ENCODE measurements around the gene PDE4D.

PDE4D gene

GRCh38 chr5:58939664-58940063 lies 953.9 kb downstream of the PDE4D start:
- DNase-seq (ENCODE audit: insufficient read length, low spot score) (no peak), FAIRE-seq (no peak)
- no peak for TF ChIP-seq SPI1 (IDR thresholded peaks at IDR 0.05; ENCODE audit: low read depth, low read length)
- no peak for TF ChIP-seq PAX5 (IDR thresholded peaks at IDR 0.05; ENCODE audit: insufficient read depth, low read length, severe bottlenecking)
- TF ChIP-seq TAF1 (IDR thresholded peaks at IDR 0.05; ENCODE audit: low read depth, low read length), result no peak
- no peak for TF ChIP-seq POLR2AphosphoS5 (IDR thresholded peaks at IDR 0.05; ENCODE audit: low read depth, low read length)
- no peak for TF ChIP-seq POU2F2 (IDR thresholded peaks at IDR 0.05; ENCODE audit: low read depth, low read length)
- no peak for TF ChIP-seq POLR2A (IDR thresholded peaks at IDR 0.05; ENCODE audit: low read depth, low read length)

GRCh38 chr5:58938563-58939424 lies 954.7 kb downstream of the PDE4D start:
- FAIRE-seq (no peak), DNase-seq (ENCODE audit: insufficient read length, low spot score) (no peak)
- TF ChIP-seq POLR2A (IDR thresholded peaks at IDR 0.05; ENCODE audit: low read depth, low read length) (no peak), SPI1 (IDR thresholded peaks at IDR 0.05; ENCODE audit: low read depth, low read length) (no peak), PAX5 (IDR thresholded peaks at IDR 0.05; ENCODE audit: insufficient read depth, low read length, severe bottlenecking) (no peak), POU2F2 (IDR thresholded peaks at IDR 0.05; ENCODE audit: low read depth, low read length) (no peak), POLR2AphosphoS5 (IDR thresholded peaks at IDR 0.05; ENCODE audit: low read depth, low read length) (no peak), TAF1 (IDR thresholded peaks at IDR 0.05; ENCODE audit: low read depth, low read length) (no peak)

GRCh38 chr5:58937031-58937681 lies 956.4 kb downstream of the PDE4D start:
- FAIRE-seq (no peak), DNase-seq (ENCODE audit: insufficient read length, low spot score) (no peak)
- no peak for TF ChIP-seq POU2F2 (IDR thresholded peaks at IDR 0.05; ENCODE audit: low read depth, low read length)
- no peak for TF ChIP-seq POLR2A (IDR thresholded peaks at IDR 0.05; ENCODE audit: low read depth, low read length)
- TF ChIP-seq SPI1 (IDR thresholded peaks at IDR 0.05; ENCODE audit: low read depth, low read length), result no peak
- TF ChIP-seq PAX5 (IDR thresholded peaks at IDR 0.05; ENCODE audit: insufficient read depth, low read length, severe bottlenecking), result no peak
- no peak for TF ChIP-seq POLR2AphosphoS5 (IDR thresholded peaks at IDR 0.05; ENCODE audit: low read depth, low read length)

GRCh38 chr5:58934629-58935097 lies 958.9 kb downstream of the PDE4D start:
- FAIRE-seq, result no peak
- no peak for TF ChIP-seq POLR2AphosphoS5 (IDR thresholded peaks at IDR 0.05; ENCODE audit: low read depth, low read length)
- TF ChIP-seq SPI1 (IDR thresholded peaks at IDR 0.05; ENCODE audit: low read depth, low read length), result no peak
- TF ChIP-seq TAF1 (IDR thresholded peaks at IDR 0.05; ENCODE audit: low read depth, low read length), result no peak
- no peak for TF ChIP-seq POU2F2 (IDR thresholded peaks at IDR 0.05; ENCODE audit: low read depth, low read length)
- no peak for TF ChIP-seq POLR2A (IDR thresholded peaks at IDR 0.05; ENCODE audit: low read depth, low read length)
- TF ChIP-seq PAX5 (IDR thresholded peaks at IDR 0.05; ENCODE audit: insufficient read depth, low read length, severe bottlenecking), result no peak

GRCh38 chr5:58933891-58934628 lies 959.5 kb downstream of the PDE4D start:
- TF ChIP-seq TAF1 (IDR thresholded peaks at IDR 0.05; ENCODE audit: low read depth, low read length), result no peak
- no peak for TF ChIP-seq SPI1 (IDR thresholded peaks at IDR 0.05; ENCODE audit: low read depth, low read length)
- TF ChIP-seq POLR2AphosphoS5 (IDR thresholded peaks at IDR 0.05; ENCODE audit: low read depth, low read length), result no peak
- TF ChIP-seq PAX5 (IDR thresholded peaks at IDR 0.05; ENCODE audit: insufficient read depth, low read length, severe bottlenecking), result no peak
- no peak for TF ChIP-seq POLR2A (IDR thresholded peaks at IDR 0.05; ENCODE audit: low read depth, low read length)
- no peak for TF ChIP-seq POU2F2 (IDR thresholded peaks at IDR 0.05; ENCODE audit: low read depth, low read length)
- FAIRE-seq (no peak), DNase-seq (ENCODE audit: insufficient read length, low spot score) (no peak)

More at GRCh38 chr5:58934629-58935097, 958.9 kb downstream of the PDE4D start:
- DNase-seq (ENCODE audit: insufficient read length, low spot score), result no peak

GRCh38 chr5:58932057-58932612 lies 961.4 kb downstream of the PDE4D start:
- no peak for TF ChIP-seq POU2F2 (IDR thresholded peaks at IDR 0.05; ENCODE audit: low read depth, low read length)
- no peak for TF ChIP-seq TAF1 (IDR thresholded peaks at IDR 0.05; ENCODE audit: low read depth, low read length)
- TF ChIP-seq POLR2A (IDR thresholded peaks at IDR 0.05; ENCODE audit: low read depth, low read length), result no peak
- TF ChIP-seq POLR2AphosphoS5 (IDR thresholded peaks at IDR 0.05; ENCODE audit: low read depth, low read length), result no peak
- TF ChIP-seq SPI1 (IDR thresholded peaks at IDR 0.05; ENCODE audit: low read depth, low read length), result no peak
- TF ChIP-seq PAX5 (IDR thresholded peaks at IDR 0.05; ENCODE audit: insufficient read depth, low read length, severe bottlenecking), result no peak
- FAIRE-seq (no peak), DNase-seq (ENCODE audit: insufficient read length, low spot score) (no peak)

- DNase-seq (ENCODE audit: insufficient read length, low spot score), result no peak
- FAIRE-seq, result no peak
- TF ChIP-seq POLR2AphosphoS5 (IDR thresholded peaks at IDR 0.05; ENCODE audit: low read depth, low read length), result no peak
Measured at GRCh38 chr5:58930520-58930919, 963.0 kb downstream of the PDE4D start.

- TF ChIP-seq POLR2A (IDR thresholded peaks at IDR 0.05; ENCODE audit: low read depth, low read length) (no peak), POU2F2 (IDR thresholded peaks at IDR 0.05; ENCODE audit: low read depth, low read length) (no peak), PAX5 (IDR thresholded peaks at IDR 0.05; ENCODE audit: insufficient read depth, low read length, severe bottlenecking) (no peak)
Measured at GRCh38 chr5:58929726-58930125, 963.8 kb downstream of the PDE4D start.

GRCh38 chr5:58927938-58928337 lies 965.6 kb downstream of the PDE4D start:
- TF ChIP-seq POU2F2 (IDR thresholded peaks at IDR 0.05; ENCODE audit: low read depth, low read length) (no peak), TAF1 (IDR thresholded peaks at IDR 0.05; ENCODE audit: low read depth, low read length) (no peak), SPI1 (IDR thresholded peaks at IDR 0.05; ENCODE audit: low read depth, low read length) (no peak), POLR2A (IDR thresholded peaks at IDR 0.05; ENCODE audit: low read depth, low read length) (no peak), POLR2AphosphoS5 (IDR thresholded peaks at IDR 0.05; ENCODE audit: low read depth, low read length) (no peak), PAX5 (IDR thresholded peaks at IDR 0.05; ENCODE audit: insufficient read depth, low read length, severe bottlenecking) (no peak)
- no peak for FAIRE-seq
- DNase-seq (ENCODE audit: insufficient read length, low spot score), result no peak

More at GRCh38 chr5:58929726-58930125, 963.8 kb downstream of the PDE4D start:
- FAIRE-seq (no peak), DNase-seq (ENCODE audit: insufficient read length, low spot score) (no peak)
